GM15510 (cell line): ENCODE measurements around the gene GRIK4.

Source experiments
- POLR2A ChIP-seq: IDR thresholded peaks from 3 replicates; pipeline ENCODE4 v1.6.1; 2011; ENCODE audit warnings: borderline replicate concordance; ENCODE audit not compliant: insufficient read length; ENCODE audit errors: extremely low read depth

The GRIK4 gene

GRCh38 chr11:120659076-120659475, 147.5 kb downstream of the GRIK4 start:
- TF ChIP-seq POLR2A = no peak

- no peak for TF ChIP-seq POLR2A
Measured at GRCh38 chr11:120660024-120660565, 148.5 kb downstream of the GRIK4 start.

- TF ChIP-seq POLR2A = no peak
Measured at GRCh38 chr11:120662071-120662676, 150.6 kb downstream of the GRIK4 start.

- TF ChIP-seq POLR2A = no peak
Measured at GRCh38 chr11:120663142-120663541, 151.6 kb downstream of the GRIK4 start.

- TF ChIP-seq POLR2A = no peak
Measured at GRCh38 chr11:120666121-120666639, 154.6 kb downstream of the GRIK4 start.

GRCh38 chr11:120667281-120667680, 155.7 kb downstream of the GRIK4 start:
- TF ChIP-seq POLR2A = no peak

- TF ChIP-seq POLR2A = no peak
Measured at GRCh38 chr11:120667934-120668333, 156.4 kb downstream of the GRIK4 start.

GRCh38 chr11:120668537-120668936, 157.0 kb downstream of the GRIK4 start:
- no peak for TF ChIP-seq POLR2A

GRCh38 chr11:120674542-120674941, 163.0 kb downstream of the GRIK4 start:
- no peak for TF ChIP-seq POLR2A

- no peak for TF ChIP-seq POLR2A
Measured at GRCh38 chr11:120675171-120675570, 163.6 kb downstream of the GRIK4 start.

- no peak for TF ChIP-seq POLR2A
Measured at GRCh38 chr11:120676991-120677390, 165.4 kb downstream of the GRIK4 start.

GRCh38 chr11:120680322-120680721, 168.8 kb downstream of the GRIK4 start:
- TF ChIP-seq POLR2A = no peak

GRCh38 chr11:120681434-120682331, 170.1 kb downstream of the GRIK4 start:
- no peak for TF ChIP-seq POLR2A

- no peak for TF ChIP-seq POLR2A
Measured at GRCh38 chr11:120682332-120682649, 170.7 kb downstream of the GRIK4 start.

- TF ChIP-seq POLR2A = no peak
Measured at GRCh38 chr11:120682866-120683265, 171.3 kb downstream of the GRIK4 start.
